GM12872 (cell line): ENCODE results near the gene FREM1.

Experiments used
- TF ChIP-seq, protein P1 (sequence below): IDR thresholded peaks from 3 replicates; pipeline ENCODE4 v1.5.1; 2011; ENCODE audit warnings: low read depth, mild to moderate bottlenecking, low read length, moderate library complexity; ENCODE audit not compliant: insufficient read depth

Gene FREM1

GRCh38 chr9:14869671-14870070, 40.6 kb downstream of the FREM1 start:
- TF ChIP-seq, protein P1, sequence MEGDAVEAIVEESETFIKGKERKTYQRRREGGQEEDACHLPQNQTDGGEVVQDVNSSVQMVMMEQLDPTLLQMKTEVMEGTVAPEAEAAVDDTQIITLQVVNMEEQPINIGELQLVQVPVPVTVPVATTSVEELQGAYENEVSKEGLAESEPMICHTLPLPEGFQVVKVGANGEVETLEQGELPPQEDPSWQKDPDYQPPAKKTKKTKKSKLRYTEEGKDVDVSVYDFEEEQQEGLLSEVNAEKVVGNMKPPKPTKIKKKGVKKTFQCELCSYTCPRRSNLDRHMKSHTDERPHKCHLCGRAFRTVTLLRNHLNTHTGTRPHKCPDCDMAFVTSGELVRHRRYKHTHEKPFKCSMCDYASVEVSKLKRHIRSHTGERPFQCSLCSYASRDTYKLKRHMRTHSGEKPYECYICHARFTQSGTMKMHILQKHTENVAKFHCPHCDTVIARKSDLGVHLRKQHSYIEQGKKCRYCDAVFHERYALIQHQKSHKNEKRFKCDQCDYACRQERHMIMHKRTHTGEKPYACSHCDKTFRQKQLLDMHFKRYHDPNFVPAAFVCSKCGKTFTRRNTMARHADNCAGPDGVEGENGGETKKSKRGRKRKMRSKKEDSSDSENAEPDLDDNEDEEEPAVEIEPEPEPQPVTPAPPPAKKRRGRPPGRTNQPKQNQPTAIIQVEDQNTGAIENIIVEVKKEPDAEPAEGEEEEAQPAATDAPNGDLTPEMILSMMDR: no peak

DNA sequence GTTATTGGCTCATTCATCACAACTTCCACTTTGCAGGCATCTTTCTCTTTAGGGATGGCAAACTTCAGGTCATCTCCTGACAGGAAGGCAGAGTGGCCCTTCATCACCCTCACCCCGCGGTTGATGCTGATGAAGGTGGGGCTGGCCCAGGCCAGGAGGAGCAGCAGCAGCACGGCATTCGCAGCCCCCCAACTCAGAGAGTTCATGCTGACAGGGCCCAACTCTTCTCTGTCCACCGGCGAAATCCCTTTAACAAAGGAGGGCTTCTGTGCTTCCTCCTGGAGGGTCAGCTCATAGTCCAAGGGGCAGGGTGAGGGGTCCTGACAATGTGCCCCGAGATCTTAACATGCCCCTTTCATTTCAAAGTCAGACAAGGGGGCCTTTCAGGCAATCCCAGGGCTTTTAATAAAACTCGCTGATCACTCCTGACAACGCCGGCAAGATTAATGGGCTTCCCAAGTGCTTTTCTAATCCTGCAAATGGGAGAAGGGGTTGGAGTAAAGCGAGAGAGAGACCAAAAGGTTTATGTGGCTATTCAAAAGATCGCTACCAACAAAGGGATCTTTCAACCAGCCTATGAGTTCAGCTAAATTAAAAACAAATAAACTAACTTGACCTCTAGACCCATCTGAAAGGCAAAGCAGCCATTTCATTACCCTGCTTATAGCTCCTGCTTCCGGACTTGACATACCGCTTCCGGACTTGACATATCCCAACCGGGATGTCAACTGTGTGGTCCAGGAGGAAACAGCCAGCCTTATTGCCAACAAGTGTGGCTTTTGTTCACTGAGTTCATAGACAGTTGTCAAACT, 41.2 kb downstream of the FREM1 start:
- TF ChIP-seq, protein P1: no peak

- TF ChIP-seq, protein P1: no peak
Observed at GRCh38 chr9:14868418-14868771, 41.8 kb downstream of the FREM1 start.

DNA sequence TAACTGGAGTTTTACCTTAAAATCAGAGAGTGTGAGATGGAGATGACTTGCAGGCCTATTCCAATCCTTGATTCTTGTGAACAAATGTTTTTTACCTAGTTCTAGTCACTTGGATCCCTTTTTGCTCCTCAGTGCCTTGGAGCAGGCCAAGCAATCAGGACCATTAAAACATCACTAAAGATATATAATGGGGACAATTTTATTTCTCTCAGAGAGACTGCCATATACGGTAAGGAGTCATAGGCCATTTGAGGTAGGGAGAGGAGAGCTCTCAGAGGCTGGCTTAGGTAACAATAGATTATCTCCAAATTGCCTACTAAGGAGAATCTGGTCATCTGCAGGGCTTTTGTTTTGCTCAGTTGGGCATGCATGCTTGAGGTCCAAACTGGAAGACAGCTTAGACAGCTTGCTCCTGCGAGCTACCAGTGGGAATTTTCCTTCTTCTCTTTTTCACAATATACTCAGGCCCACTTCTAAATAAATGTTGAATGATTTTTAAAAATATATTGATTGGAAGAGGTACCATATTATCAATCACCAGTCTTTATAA, 44.0 kb downstream of the FREM1 start:
- TF ChIP-seq, protein P1: no peak

DNA sequence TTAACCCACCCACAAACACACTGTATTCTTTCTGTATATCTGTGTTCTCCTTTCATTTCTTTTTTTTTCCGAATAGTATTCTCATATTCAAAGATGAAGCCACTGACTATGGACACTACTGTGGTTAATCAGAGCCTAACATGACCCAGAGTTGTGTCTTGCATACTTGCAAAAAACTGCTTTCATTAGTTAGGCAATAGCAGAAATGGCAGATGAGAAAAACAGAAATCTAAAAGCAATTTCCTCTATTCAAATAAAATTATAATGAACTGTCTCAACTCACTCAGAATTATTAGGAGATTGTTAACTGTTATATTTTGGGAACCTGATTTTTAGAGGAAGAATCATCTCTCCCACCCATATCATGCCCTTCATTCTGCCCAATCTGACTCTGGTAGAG, 45.9 kb downstream of the FREM1 start:
- TF ChIP-seq, protein P1: no peak

DNA sequence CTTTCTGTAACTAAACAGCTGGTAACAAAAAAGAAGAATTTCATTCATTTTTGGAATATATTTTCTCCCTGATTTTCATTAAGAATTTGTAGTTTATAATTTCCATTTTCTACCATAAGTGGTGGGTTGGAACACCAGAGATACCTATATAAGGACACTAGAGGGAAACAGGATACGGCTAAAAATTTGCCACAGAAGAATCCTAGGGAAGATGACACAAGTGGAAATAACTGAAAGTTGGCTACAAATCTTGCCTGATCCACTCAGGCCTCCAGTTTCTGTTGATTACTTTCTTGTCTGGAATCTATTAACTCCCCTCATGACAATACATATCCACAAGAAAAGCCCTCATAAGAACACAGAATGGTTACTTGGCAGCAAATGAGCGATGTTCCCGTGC, 46.8 kb downstream of the FREM1 start:
- TF ChIP-seq, protein P1: no peak

GRCh38 chr9:14857449-14858305, 52.6 kb downstream of the FREM1 start:
- TF ChIP-seq, protein P1: no peak
